Esophagus muscularis mucosa (tissue), 4 donors: ENCODE results near the gene MRPL28.

Experiments
- CTCF ChIP-seq, 3 experiments: fragments of 200-600 bp in 2 of 3; fragments of 450-650 bp in 1 of 3; sonication (generic) in 2 of 3; IDR thresholded peaks; one replicate each; pipeline ENCODE4 v1.5.1; 2017 to 2019; ENCODE audit warnings: antibody characterized with exemption in 3 of 3, mild to moderate bottlenecking in 2 of 3, moderate library complexity in 1 of 3
- EP300 ChIP-seq: sonication (generic); formaldehyde crosslinking; IDR thresholded peaks from one replicate; pipeline ENCODE4 v1.6.1; 2017; ENCODE audit warnings: antibody characterized with exemption
- POLR2A ChIP-seq: fragments of 450-650 bp; IDR thresholded peaks from one replicate; pipeline ENCODE4 v1.6.1; 2017; ENCODE audit warnings: antibody characterized with exemption, moderate library complexity, mild to moderate bottlenecking, low read depth
- POLR2AphosphoS5 ChIP-seq, 2 donors: sonication (generic); formaldehyde crosslinking; IDR thresholded peaks; one replicate each; pipeline ENCODE4 v1.6.1; 2017; ENCODE audit warnings: antibody characterized with exemption in 2 of 2

- TF ChIP-seq POLR2A: no peak
- TF ChIP-seq CTCF (IDR thresholded peaks at IDR 0.05): no peak
- no peak for TF ChIP-seq EP300
- TF ChIP-seq POLR2AphosphoS5 (IDR thresholded peaks at IDR 0.05): no peak
These were observed 9.8 kb upstream of the MRPL28 start for GRCh38 chr16:379961-380761.
